Measurements from ENCODE around the gene MAOA. TPM values are rescaled to one million over a fixed set of nuclear protein-coding genes. Genes with fewer than 3 reads are reported as not detected.

Gene MAOA
- total RNA-seq, 1 donor from 2014 or later: 0.30 TPM

DNA sequence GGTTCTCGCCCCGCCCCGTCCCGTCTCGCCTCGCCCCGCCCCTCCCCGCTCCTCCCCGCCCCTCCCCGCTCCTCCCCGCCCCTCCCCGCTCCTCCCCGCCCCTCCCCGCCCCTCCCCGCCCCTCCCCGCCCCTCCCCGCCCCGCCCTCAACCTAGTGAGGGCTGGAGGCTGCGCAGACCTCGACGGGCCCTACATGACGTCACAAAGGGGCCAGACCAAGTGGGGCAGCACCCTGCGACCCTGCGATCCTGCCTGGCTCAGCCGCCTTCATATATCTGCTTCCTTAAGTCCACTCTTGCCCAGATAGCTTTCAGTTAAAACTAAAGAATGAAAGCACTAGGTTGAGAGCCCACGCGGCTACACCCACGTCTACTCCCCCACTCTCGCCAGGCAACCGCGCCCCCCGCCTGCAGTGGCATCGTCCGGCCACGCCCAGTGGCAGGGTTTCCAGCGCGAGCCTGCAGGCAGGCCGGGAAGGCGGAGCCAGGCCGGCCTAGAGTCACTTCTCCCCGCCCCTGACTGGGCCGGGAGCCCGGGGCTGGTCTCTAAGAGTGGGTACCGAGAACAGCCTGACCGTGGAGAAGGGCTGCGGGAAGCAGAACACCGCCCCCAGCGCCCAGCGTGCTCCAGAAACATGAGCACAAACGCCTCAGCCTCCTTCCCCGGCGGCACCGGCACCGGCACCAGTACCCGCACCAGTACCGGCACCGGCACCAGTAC is 1.5 kb upstream of the MAOA start:
- no peaks in the 10 kb centered on the region for H3K4me1 Mint-ChIP-seq
- H3K9me3 Mint-ChIP-seq: peaks cover 5% of the 10 kb centered on the region
- peak overlapping the region; percentile 100 for H3K27ac Mint-ChIP-seq (ENCODE audit: unreplicated experiment)
- peak; percentile 74 for DNase-seq (ENCODE audit: low read depth, low spot score)
- H3K4me3 Mint-ChIP-seq: peak overlapping the region; percentile 96
- TF ChIP-seq CTCF (conservative IDR thresholded peaks at IDR 0.05): peak; percentile 49
- no peaks in the 10 kb centered on the region for H3K27me3 Mint-ChIP-seq (ENCODE audit: low read depth)
- peaks cover 4% of the 10 kb centered on the region for H3K36me3 Mint-ChIP-seq (ENCODE audit: low read depth)

DNA sequence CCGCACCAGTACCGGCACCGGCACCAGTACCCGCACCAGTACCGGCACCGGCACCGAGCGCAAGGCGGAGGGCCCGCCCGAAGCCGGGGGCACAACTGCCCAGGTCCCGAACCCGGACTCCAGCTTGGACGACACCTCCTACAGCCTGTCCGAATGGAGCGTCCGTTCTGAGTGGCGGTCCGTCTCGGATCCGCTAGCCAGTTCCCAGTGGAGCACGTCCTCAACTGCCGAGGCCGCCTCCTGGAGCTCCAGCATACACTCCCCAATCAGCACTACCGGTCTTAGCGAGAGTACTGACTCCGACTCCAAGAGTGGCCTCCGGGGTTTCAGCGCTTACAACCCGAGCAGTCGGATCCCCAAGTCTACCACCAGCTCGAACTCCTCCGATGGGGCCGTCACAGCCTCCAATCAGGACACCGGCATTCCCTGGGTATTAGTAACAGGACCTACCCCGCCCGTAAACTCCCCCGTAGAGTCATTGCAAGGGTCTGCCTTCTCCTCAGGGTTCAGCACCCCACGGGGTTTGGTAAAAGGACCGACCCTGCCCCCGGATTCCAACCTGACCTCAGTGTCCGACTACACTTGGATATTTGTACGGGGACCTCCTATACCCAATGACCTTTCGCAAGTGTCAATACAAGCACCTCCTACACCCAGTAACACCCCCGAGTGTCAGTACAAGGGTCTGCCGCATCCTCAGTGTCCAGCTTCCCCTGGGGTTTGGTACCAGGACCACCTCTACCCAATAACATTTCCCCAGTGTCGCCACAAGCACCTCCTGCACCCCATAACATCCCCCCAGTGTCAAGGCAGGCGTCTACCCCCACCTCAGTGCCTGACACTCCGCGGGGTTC is 721 bp upstream of the MAOA start:
- TF ChIP-seq CTCF (conservative IDR thresholded peaks at IDR 0.05): no peak
- peak; percentile 11 for DNase-seq (ENCODE audit: low read depth, low spot score)
- Mint-ChIP-seq H3K27me3 (ENCODE audit: low read depth) (no peaks in the 10 kb centered on the region), H3K9me3 (peaks cover 5% of the 10 kb centered on the region), H3K4me1 (no peaks in the 10 kb centered on the region), H3K36me3 (ENCODE audit: low read depth) (peaks cover 4% of the 10 kb centered on the region), H3K27ac (ENCODE audit: unreplicated experiment) (no peak overlapping the region), H3K4me3 (peak overlapping the region; percentile 96)

DNA sequence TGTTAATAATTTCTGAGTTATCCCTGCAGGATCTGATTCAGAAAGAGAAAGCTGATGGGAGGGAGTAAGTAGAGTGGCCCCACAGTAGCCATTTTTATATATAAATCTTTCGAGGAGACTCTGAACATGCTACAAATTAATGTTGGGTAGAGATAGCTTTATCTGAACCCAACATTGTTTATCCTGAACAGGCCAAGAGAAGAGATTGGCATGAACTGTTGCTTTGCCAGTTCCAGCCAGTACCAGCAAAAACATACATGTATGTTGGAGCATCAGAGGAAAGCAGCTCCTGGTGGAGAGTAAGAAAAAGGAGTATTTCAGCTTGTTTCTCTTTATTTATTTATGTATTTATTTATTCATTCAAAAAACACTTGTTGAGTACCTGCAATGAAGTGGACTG is 1.6 kb downstream of the MAOA start:
- no peak for TF ChIP-seq CTCF (conservative IDR thresholded peaks at IDR 0.05)
- H3K4me3 Mint-ChIP-seq: no peak overlapping the region
- no peaks in the 10 kb centered on the region for H3K4me1 Mint-ChIP-seq
- no peak overlapping the region for H3K27ac Mint-ChIP-seq (ENCODE audit: unreplicated experiment)
- peaks cover 4% of the 10 kb centered on the region for H3K36me3 Mint-ChIP-seq (ENCODE audit: low read depth)
- no peak for DNase-seq (ENCODE audit: low read depth, low spot score)
- peaks cover 4% of the 10 kb centered on the region for H3K9me3 Mint-ChIP-seq
- no peaks in the 10 kb centered on the region for H3K27me3 Mint-ChIP-seq (ENCODE audit: low read depth)

DNA sequence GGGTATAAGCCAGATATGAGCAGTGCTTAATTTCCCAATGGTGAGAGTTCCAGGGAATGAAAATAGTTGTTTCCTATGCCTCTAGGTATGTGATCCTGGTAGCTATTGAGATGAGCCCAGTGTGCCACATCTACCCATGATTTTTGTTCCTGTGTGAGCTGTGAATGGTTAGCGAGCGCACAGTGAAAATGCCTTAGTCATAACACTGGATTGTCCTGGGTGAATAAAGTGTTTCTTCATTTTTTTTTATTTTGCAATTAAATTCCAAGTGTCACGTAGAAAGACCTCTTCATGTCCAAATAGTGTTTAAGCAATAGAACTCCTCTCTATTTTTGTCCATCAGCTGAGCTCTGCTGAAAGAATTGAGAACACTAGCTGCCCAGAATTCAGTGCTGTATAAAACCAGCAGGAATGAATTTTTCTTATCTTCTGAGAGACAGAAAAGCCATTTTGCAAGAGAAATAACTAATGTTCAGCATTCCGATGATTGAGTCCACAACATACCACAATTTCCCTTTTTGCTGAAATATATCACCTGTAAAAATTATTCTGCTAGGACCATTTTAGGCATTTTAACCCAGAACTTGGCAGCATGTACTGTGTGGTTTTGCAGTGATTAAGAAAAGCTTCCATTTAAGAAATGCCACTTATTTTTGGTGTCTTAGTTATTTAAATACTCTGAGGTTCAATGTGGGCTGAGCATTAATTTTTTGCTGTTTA is 5.6 kb downstream of the MAOA start:
- peaks cover 3% of the 10 kb centered on the region for H3K9me3 Mint-ChIP-seq
- H3K36me3 Mint-ChIP-seq (ENCODE audit: low read depth): no peaks in the 10 kb centered on the region
- H3K27me3 Mint-ChIP-seq (ENCODE audit: low read depth): no peaks in the 10 kb centered on the region
- H3K27ac Mint-ChIP-seq (ENCODE audit: unreplicated experiment): no peak overlapping the region
- no peak for DNase-seq (ENCODE audit: low read depth, low spot score)
- H3K4me3 Mint-ChIP-seq: no peak overlapping the region
- H3K4me1 Mint-ChIP-seq: no peaks in the 10 kb centered on the region
- no peak for TF ChIP-seq CTCF (conservative IDR thresholded peaks at IDR 0.05)

DNA sequence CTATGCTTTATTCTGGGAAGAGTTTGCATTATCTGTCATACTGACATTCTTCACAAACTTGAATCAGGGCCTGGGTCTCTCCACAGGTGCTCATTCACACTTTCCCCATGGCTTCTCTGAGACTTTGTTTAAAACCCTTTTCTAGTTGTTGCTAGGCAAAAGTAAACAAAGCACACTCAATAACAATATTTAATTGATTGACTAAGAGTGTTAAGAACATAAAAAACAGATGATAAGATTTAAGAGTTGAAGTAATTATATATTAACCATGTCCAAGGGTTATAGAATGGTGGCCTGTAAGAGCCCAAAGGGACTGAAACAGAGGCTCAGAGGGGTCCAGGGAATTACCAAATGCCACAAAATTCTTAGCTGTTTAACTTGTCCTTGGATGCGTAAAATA is 7.1 kb downstream of the MAOA start:
- H3K9me3 Mint-ChIP-seq: peaks cover 3% of the 10 kb centered on the region
- H3K4me1 Mint-ChIP-seq: no peaks in the 10 kb centered on the region
- no peaks in the 10 kb centered on the region for H3K27me3 Mint-ChIP-seq (ENCODE audit: low read depth)
- no peaks in the 10 kb centered on the region for H3K36me3 Mint-ChIP-seq (ENCODE audit: low read depth)
- H3K4me3 Mint-ChIP-seq: no peak overlapping the region
- no peak for DNase-seq (ENCODE audit: low read depth, low spot score)
- TF ChIP-seq CTCF (conservative IDR thresholded peaks at IDR 0.05): no peak
- no peak overlapping the region for H3K27ac Mint-ChIP-seq (ENCODE audit: unreplicated experiment)

All from neural crest cell (in vitro differentiated cells).